OCI-LY3 (cell line): ENCODE results near the gene ANK2.

Experiments used
- CTCF ChIP-seq: fragments of 200-600, 300-600 bp; sonication (generic); IDR thresholded peaks from 2 replicates; pipeline ENCODE4 v1.5.1; 2014; ENCODE audit warnings: antibody characterized with exemption, low read length, low read depth
- EZH2phosphoT487 ChIP-seq: fragments of 200-600 bp; shearing (Covaris generic); IDR thresholded peaks from 2 replicates; pipeline ENCODE4 v1.6.1; 2018; ENCODE audit warnings: antibody characterized with exemption, mixed run types, low read depth

GRCh38 chr4:113146876-113147358 is 97.5 kb downstream of the ANK2 start:
- TF ChIP-seq CTCF (no peak), EZH2phosphoT487 (no peak)
